HL-60 (cell line): ENCODE results near the gene ADAMTS17.

Source experiments
- DNase-seq, 2 experiments: peaks; one replicate each; pipeline ENCODE4 v3.0.0-alpha.2; 2010 to 2020; ENCODE audit warnings: low read depth in 1 of 2, low spot score in 1 of 2
- H3K27ac ChIP-seq: fragments of 250-450 bp; sonication (Bioruptor Pico); replicated peaks from 2 replicates; pipeline ENCODE4 v1.5.1; 2020; ENCODE audit warnings: mild to moderate bottlenecking, moderate library complexity
- H3K27me3 ChIP-seq: fragments of 250-450 bp; sonication (Bioruptor Pico); 2 replicates; pipeline ENCODE4 v1.5.1; 2021; ENCODE audit warnings: mild to moderate bottlenecking, moderate library complexity; ENCODE audit not compliant: insufficient read depth, poor library complexity, severe bottlenecking
- H3K4me3 ChIP-seq: replicated peaks from 2 replicates; pipeline ENCODE4 v1.5.1; 2011; ENCODE audit warnings: mild to moderate bottlenecking, control low read depth, low read length; ENCODE audit not compliant: insufficient read depth
- GABPA ChIP-seq: IDR thresholded peaks from 2 replicates; pipeline ENCODE4 v1.6.1; 2012; ENCODE audit warnings: low read depth
- POLR2AphosphoS5 ChIP-seq: IDR thresholded peaks from 2 replicates; pipeline ENCODE4 v1.6.1; 2012; ENCODE audit warnings: low read depth
- SPI1 ChIP-seq: IDR thresholded peaks from 2 replicates; pipeline ENCODE4 v1.6.1; 2012; ENCODE audit warnings: low read depth, mild to moderate bottlenecking, borderline replicate concordance
- TF ChIP-seq, protein P1 (sequence below): IDR thresholded peaks from one replicate; pipeline ENCODE4 v1.5.1; 2011; ENCODE audit warnings: low read length, control low read depth, inconsistent platforms; ENCODE audit not compliant: insufficient read depth
- TF ChIP-seq, protein P2 (sequence below): IDR thresholded peaks from 2 replicates; pipeline ENCODE4 v1.6.1; 2012; ENCODE audit warnings: low read depth; ENCODE audit not compliant: insufficient replicate concordance

ADAMTS17 gene

DNA sequence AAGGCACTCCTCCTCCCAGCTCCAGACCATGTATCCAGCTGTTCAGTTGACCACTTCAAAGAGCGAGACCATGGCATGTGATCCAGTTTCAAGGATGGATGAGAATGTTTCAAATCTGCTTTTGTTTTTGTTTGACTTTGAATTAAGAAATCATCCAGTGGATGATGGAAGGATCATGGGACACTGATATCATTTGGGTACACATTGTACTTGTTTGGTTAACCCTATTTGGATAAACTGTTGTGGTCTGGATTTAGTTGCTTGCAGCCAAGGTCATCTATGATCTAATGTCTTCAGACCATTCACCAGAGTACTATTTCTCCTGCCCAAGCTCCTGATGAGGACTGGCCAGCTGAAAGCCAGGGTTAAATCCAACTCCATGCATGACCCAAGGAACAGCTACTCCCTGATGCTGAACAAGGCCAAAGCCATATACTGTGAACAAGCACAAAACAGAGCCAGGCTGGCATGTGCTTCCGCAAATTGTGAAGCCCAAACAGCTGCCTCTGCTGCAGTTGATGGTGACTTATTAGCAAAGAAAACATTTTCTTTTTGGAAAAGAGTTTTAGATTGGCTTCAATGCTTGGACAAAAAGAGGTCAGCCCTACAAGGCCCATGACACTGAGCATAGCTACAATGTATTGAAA lies 5.2 kb upstream of the ADAMTS17 start:
- Histone ChIP-seq H3K4me3 (no peak overlapping the region), H3K27me3 (no peaks in the 10 kb centered on the region), H3K27ac (no peak overlapping the region)
- TF ChIP-seq GABPA (no peak), SPI1 (no peak), POLR2AphosphoS5 (no peak)
- TF ChIP-seq, protein P1, sequence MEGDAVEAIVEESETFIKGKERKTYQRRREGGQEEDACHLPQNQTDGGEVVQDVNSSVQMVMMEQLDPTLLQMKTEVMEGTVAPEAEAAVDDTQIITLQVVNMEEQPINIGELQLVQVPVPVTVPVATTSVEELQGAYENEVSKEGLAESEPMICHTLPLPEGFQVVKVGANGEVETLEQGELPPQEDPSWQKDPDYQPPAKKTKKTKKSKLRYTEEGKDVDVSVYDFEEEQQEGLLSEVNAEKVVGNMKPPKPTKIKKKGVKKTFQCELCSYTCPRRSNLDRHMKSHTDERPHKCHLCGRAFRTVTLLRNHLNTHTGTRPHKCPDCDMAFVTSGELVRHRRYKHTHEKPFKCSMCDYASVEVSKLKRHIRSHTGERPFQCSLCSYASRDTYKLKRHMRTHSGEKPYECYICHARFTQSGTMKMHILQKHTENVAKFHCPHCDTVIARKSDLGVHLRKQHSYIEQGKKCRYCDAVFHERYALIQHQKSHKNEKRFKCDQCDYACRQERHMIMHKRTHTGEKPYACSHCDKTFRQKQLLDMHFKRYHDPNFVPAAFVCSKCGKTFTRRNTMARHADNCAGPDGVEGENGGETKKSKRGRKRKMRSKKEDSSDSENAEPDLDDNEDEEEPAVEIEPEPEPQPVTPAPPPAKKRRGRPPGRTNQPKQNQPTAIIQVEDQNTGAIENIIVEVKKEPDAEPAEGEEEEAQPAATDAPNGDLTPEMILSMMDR = no peak
- TF ChIP-seq, protein P2, sequence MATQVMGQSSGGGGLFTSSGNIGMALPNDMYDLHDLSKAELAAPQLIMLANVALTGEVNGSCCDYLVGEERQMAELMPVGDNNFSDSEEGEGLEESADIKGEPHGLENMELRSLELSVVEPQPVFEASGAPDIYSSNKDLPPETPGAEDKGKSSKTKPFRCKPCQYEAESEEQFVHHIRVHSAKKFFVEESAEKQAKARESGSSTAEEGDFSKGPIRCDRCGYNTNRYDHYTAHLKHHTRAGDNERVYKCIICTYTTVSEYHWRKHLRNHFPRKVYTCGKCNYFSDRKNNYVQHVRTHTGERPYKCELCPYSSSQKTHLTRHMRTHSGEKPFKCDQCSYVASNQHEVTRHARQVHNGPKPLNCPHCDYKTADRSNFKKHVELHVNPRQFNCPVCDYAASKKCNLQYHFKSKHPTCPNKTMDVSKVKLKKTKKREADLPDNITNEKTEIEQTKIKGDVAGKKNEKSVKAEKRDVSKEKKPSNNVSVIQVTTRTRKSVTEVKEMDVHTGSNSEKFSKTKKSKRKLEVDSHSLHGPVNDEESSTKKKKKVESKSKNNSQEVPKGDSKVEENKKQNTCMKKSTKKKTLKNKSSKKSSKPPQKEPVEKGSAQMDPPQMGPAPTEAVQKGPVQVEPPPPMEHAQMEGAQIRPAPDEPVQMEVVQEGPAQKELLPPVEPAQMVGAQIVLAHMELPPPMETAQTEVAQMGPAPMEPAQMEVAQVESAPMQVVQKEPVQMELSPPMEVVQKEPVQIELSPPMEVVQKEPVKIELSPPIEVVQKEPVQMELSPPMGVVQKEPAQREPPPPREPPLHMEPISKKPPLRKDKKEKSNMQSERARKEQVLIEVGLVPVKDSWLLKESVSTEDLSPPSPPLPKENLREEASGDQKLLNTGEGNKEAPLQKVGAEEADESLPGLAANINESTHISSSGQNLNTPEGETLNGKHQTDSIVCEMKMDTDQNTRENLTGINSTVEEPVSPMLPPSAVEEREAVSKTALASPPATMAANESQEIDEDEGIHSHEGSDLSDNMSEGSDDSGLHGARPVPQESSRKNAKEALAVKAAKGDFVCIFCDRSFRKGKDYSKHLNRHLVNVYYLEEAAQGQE = no peak
- no peak for DNase-seq

DNA sequence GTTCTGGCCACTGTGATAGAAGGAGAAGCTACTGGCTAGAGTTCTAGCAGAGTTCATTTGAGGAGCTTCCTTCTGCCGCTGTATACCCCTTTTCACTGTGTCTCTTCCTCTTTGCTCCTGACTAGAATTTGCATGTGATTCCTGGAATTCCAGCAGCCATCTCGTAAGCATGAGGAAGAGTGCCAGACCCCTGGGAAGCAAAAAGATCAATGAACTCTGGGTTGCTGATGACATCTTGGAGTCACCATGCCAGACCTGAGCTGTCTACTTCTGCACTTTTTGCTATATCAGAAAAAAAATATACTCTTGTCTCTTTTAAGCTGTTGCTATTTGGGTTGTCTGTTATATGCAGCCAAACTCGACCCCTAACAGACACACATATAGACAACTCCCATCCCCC lies 3.7 kb upstream of the ADAMTS17 start:
- Histone ChIP-seq H3K27ac (no peak overlapping the region), H3K27me3 (no peaks in the 10 kb centered on the region), H3K4me3 (no peak overlapping the region)
- TF ChIP-seq POLR2AphosphoS5 (no peak), GABPA (no peak), SPI1 (no peak)
- TF ChIP-seq, protein P1 = no peak
- TF ChIP-seq, protein P2 = no peak
- DNase-seq = no peak

DNA sequence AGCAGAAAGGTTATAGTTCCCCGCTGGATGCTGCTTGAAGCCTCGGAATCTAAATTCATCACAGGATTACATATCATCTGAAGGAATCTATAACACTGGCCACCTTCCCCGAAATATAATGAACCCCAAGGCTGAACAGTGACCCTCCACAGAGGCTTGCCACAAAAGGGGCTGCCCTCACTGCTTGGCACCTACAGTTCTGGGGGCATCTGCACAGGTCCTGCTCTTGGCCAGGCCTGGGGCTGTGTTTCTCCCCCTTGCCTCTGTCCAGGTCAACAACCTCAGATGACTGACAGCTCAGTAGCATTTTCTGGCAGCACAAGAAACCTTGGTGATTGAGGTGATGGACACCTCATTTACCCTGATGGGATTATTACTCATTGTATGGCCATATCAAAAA lies 1.5 kb upstream of the ADAMTS17 start:
- no peak for DNase-seq
- TF ChIP-seq, protein P1 = no peak
- TF ChIP-seq, protein P2 = no peak
- no peaks in the 10 kb centered on the region for H3K27me3 ChIP-seq
- no peak overlapping the region for H3K4me3 ChIP-seq
- no peak overlapping the region for H3K27ac ChIP-seq
